Prostate gland (tissue), 2 donors: ENCODE measurements around the gene MB21D2. TPM values are rescaled to one million over a fixed set of nuclear protein-coding genes. Genes with fewer than 3 reads are reported as not detected.

Experiments used
- DNase-seq: peaks from one replicate; pipeline ENCODE4 v3.0.0-alpha.2; 2019; ENCODE audit warnings: low spot score
- H3K27ac ChIP-seq, 2 donors: fragments of 200-600 bp; sonication (generic); 2 replicates each; pipeline ENCODE4 v1.5.1; 2017 to 2019
- H3K27me3 ChIP-seq: fragments of 200-600 bp; sonication (generic); replicated peaks from 2 replicates; pipeline ENCODE4 v1.5.1; 2019; ENCODE audit not compliant: insufficient read depth
- H3K36me3 ChIP-seq, 2 donors: fragments of 200-600 bp; sonication (generic); 1 replicate in 1 of 2; 2 replicates in 1 of 2; pipeline versions ENCODE4 v1.5.1 to v1.8.1; 2017 to 2019
- H3K4me1 ChIP-seq: fragments of 200-600 bp; sonication (generic); replicated peaks from 2 replicates; pipeline ENCODE4 v1.5.1; 2019
- H3K4me3 ChIP-seq, 2 donors: fragments of 200-600 bp; sonication (generic); 2 replicates each; pipeline ENCODE4 v1.5.1; 2017 to 2019
- H3K9me3 ChIP-seq: fragments of 200-600 bp; sonication (generic); 2 replicates; pipeline ENCODE4 v1.5.1; 2017
- POLR2A ChIP-seq: fragments of 450-650 bp; IDR thresholded peaks from one replicate; pipeline ENCODE4 v1.6.1; 2016; ENCODE audit warnings: antibody characterized with exemption, mild to moderate bottlenecking
- POLR2AphosphoS5 ChIP-seq: sonication (generic); formaldehyde crosslinking; IDR thresholded peaks from one replicate; pipeline ENCODE4 v1.6.1; 2017; ENCODE audit warnings: antibody characterized with exemption
- WGBS: methylation state at CpG from one replicate; pipeline ENCODE4 v1.1.5; 2018; 5-methylcytosine and 5-hydroxymethylcytosine counted together
- intact Hi-C: fragments of 100-400 bp; cut with DNase I; formaldehyde crosslinking; loops from one replicate; pipeline ENCODE4 v1.14.2; 2022
- total RNA-seq, 2 donors: library from RNA; depleted of rRNA; stranded (reverse); fragments of >200 nt; gene quantifications; one replicate each; pipeline ENCODE4 v1.1.0, GENCODE V29; 2016
- TF ChIP-seq, protein P1 (sequence below), 4 experiments: fragments of 200-600 bp in 2 of 4; fragments of 450-650 bp in 2 of 4; sonication (generic) in 2 of 4; IDR thresholded peaks; 1 replicate in 3 of 4; 2 replicates in 1 of 4; pipeline ENCODE4 v1.5.1; 2016 to 2019; ENCODE audit warnings: antibody characterized with exemption in 4 of 4, mild to moderate bottlenecking in 2 of 4, moderate library complexity in 2 of 4

MB21D2 gene
- total RNA-seq, 2 donors from 2014 or later = 1.8 to 20.4 TPM

- no peak for DNase-seq
- H3K4me1 ChIP-seq = no peaks in the 10 kb centered on the region
- H3K9me3 ChIP-seq = no peaks in the 10 kb centered on the region
- H3K36me3 ChIP-seq = no peaks in the 10 kb centered on the region
- no peaks in the 10 kb centered on the region for H3K27me3 ChIP-seq
- 87% methylated on average over 1 of the region's 1 CpG for WGBS
- H3K27ac ChIP-seq = no peak overlapping the region
- no peak for TF ChIP-seq POLR2A
- no peak for TF ChIP-seq POLR2AphosphoS5
- TF ChIP-seq, protein P1, sequence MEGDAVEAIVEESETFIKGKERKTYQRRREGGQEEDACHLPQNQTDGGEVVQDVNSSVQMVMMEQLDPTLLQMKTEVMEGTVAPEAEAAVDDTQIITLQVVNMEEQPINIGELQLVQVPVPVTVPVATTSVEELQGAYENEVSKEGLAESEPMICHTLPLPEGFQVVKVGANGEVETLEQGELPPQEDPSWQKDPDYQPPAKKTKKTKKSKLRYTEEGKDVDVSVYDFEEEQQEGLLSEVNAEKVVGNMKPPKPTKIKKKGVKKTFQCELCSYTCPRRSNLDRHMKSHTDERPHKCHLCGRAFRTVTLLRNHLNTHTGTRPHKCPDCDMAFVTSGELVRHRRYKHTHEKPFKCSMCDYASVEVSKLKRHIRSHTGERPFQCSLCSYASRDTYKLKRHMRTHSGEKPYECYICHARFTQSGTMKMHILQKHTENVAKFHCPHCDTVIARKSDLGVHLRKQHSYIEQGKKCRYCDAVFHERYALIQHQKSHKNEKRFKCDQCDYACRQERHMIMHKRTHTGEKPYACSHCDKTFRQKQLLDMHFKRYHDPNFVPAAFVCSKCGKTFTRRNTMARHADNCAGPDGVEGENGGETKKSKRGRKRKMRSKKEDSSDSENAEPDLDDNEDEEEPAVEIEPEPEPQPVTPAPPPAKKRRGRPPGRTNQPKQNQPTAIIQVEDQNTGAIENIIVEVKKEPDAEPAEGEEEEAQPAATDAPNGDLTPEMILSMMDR (IDR thresholded peaks at IDR 0.05) = no peak
- intact Hi-C loops = loop anchor here (10.0 kb wide), 1 partner anchor 94 kb away; no protein-coding TSS in a partner anchor
- no peak overlapping the region for H3K4me3 ChIP-seq
These were observed 12.9 kb upstream of the MB21D2 start for GRCh38 chr3:192930577-192930976.

DNA sequence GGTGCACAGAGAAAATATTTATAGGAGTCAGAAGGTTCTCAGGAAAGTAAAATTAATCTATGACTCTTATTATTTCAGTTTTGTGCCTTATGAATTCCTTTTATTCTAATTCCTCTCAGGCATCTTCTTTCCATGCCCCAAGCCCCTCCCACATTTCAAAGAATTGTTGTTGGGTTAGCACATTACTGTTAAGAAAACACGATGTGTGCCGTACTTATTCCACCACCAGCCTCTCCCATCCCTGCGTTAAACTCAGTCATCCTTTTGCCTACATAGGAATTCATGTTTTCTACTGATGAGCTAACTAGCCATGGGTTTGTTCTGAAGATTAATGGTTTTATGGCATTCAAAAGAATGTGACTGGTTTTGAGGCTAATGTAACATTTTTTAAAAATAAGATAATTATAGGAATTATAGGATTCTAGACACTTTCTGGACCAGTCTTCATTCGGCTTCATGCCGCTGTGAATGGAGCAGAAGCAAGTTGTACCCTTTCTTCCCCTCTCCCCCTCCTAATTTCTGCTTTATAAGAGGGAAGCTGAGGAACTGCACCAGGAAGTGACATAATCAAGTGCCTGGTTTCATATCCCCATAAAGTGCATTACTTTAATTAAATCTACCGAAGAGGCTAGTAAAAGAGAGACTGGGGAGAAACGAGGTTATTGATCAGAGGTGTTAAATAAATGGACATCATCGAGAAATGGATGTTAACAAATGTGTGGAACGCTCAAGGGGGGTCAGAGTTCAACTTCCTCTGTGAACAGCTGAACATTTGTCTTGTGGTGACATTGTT lies 12.3 kb upstream of the MB21D2 start:
- Histone ChIP-seq H3K4me1 (no peaks in the 10 kb centered on the region), H3K27me3 (no peaks in the 10 kb centered on the region), H3K9me3 (no peaks in the 10 kb centered on the region), H3K4me3 (no peak overlapping the region), H3K36me3 (no peaks in the 10 kb centered on the region), H3K27ac (no peak overlapping the region)
- DNase-seq = no peak
- 75% methylated on average over 9 of the region's 9 CpGs for WGBS
- TF ChIP-seq POLR2AphosphoS5 (no peak), POLR2A (no peak)
- TF ChIP-seq, protein P1 (IDR thresholded peaks at IDR 0.05) = no peak
- intact Hi-C loops = loop anchor here (10.0 kb wide), 1 partner anchor 95 kb away; no protein-coding TSS in a partner anchor

GRCh38 chr3:192929146-192929545 lies 11.5 kb upstream of the MB21D2 start:
- Histone ChIP-seq H3K27ac (no peak overlapping the region), H3K4me3 (no peak overlapping the region), H3K36me3 (no peaks in the 10 kb centered on the region), H3K27me3 (no peaks in the 10 kb centered on the region), H3K9me3 (no peaks in the 10 kb centered on the region), H3K4me1 (no peaks in the 10 kb centered on the region)
- DNase-seq = no peak
- WGBS = 43% methylated on average over 2 of the region's 2 CpGs
- TF ChIP-seq POLR2A (no peak), POLR2AphosphoS5 (no peak)
- TF ChIP-seq, protein P1 (IDR thresholded peaks at IDR 0.05) = no peak
- intact Hi-C loops = no loop called here

DNA sequence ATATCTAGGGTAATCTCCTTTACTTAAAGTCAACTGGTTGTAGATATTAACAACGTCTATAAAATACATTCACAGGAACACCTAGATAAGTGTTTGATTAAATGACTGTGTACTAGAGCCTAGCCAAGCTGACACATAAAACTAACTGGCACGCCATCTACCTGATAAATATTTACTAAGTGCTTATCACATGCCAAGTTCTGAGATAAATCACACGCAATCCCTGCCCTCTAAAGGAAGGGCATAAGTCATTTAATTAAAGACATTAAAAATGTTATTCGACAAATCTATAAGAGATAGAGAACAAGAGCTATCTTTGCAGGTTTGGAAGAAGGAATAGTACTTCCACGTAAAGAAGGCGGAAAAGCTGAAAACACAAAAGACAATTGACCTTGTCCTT lies 11.1 kb upstream of the MB21D2 start:
- no peaks in the 10 kb centered on the region for H3K9me3 ChIP-seq
- H3K4me3 ChIP-seq = no peak overlapping the region
- WGBS = 40% methylated on average over 6 of the region's 6 CpGs
- peak; percentile 55 for TF ChIP-seq POLR2AphosphoS5
- TF ChIP-seq, protein P1 (IDR thresholded peaks at IDR 0.05) = no peak
- peak; percentile 10 for DNase-seq
- H3K4me1 ChIP-seq = no peaks in the 10 kb centered on the region
- H3K27me3 ChIP-seq = no peaks in the 10 kb centered on the region
- intact Hi-C loops = no loop called here
- H3K27ac ChIP-seq = no peak overlapping the region
- no peaks in the 10 kb centered on the region for H3K36me3 ChIP-seq

GRCh38 chr3:192928016-192928415 lies 10.4 kb upstream of the MB21D2 start:
- no peak for DNase-seq
- H3K4me3 ChIP-seq = no peak overlapping the region
- H3K27me3 ChIP-seq = no peaks in the 10 kb centered on the region
- TF ChIP-seq POLR2AphosphoS5 (no peak), POLR2A (no peak)
- TF ChIP-seq, protein P1 (IDR thresholded peaks at IDR 0.05) = no peak
- intact Hi-C loops = no loop called here
- H3K36me3 ChIP-seq = no peaks in the 10 kb centered on the region
- no peaks in the 10 kb centered on the region for H3K9me3 ChIP-seq
- no peaks in the 10 kb centered on the region for H3K4me1 ChIP-seq
- H3K27ac ChIP-seq = no peak overlapping the region
